ENCODE data around the gene RASSF7. TPM values are rescaled to one million over a fixed set of nuclear protein-coding genes. Genes with fewer than 3 reads are reported as not detected.

Gene RASSF7
- polyA plus RNA-seq, 3 donors, result 28.2 to 63.4 (median 54.4) TPM

GRCh38 chr11:612961-613300 lies 52.2 kb downstream of the RASSF7 start:
- DNase-seq (ENCODE audit: extremely low read depth in 1 of 11, low read depth in 9 of 11, low spot score in 4 of 11), result no peak

DNA sequence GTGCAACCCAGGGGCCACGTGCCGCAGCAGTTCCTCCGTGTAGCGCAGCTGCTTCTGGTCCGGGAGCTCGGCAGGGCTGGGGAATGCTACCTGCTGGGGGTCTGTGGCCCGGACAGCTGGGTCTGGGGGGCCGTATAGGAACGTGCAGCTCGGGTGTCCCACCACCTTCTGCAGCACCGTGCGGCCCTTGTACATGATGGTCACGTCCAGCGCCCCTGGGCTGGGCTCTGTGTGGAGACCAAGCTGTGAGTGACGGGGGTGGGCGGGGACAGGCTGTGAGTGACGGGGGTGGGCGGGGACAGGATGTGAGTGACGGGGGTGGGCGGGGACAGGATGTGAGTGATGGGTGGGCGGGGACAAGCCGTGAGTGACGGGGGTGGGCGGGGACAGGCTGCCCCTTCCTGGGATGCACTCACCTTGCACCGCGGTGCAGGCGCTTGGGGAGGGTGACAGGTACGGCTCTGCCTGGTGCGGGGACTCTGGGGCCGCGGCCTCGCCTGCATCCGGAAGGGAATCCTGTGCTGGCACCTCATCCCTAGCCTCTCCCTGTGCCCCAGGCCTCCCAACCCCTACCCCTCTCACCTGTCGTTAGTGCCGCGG lies 52.7 kb downstream of the RASSF7 start:
- DNase-seq (ENCODE audit: extremely low read depth in 1 of 11, low read depth in 9 of 11, low spot score in 4 of 11), result no peak

Other genes starting within 250 kb of the RASSF7 start
- 10 to 100 TPM; 36.7 to 47.9 (median 42.5) TPM for gene IFITM1, start 246.9 kb upstream of the RASSF7 start, polyA plus RNA-seq (ENCODE audit: insufficient read length in 3 of 3)
- gene IFITM3, start 240.1 kb upstream of the RASSF7 start, polyA plus RNA-seq (ENCODE audit: insufficient read length in 3 of 3), result 100 to 1,000 TPM; 323 to 370 (median 359) TPM
- 10 to 100 TPM; 64.8 to 99.5 (median 72.8) TPM for gene B4GALNT4, start 191.5 kb upstream of the RASSF7 start, polyA plus RNA-seq (ENCODE audit: insufficient read length in 3 of 3)
- 1 to 10 TPM; 3.4 to 5.1 (median 4.6) TPM for gene PKP3, start 166.8 kb upstream of the RASSF7 start, polyA plus RNA-seq (ENCODE audit: insufficient read length in 3 of 3)
- 10 to 100 TPM; 31.7 to 58.1 (median 56.9) TPM for gene SIGIRR, start 146.0 kb upstream of the RASSF7 start, polyA plus RNA-seq (ENCODE audit: insufficient read length in 3 of 3)
- gene ANO9, start 119.0 kb upstream of the RASSF7 start, polyA plus RNA-seq (ENCODE audit: insufficient read length in 3 of 3), result 10 to 100 TPM in 2 of 3 donors, 1 to 10 TPM in 1; 9.2 to 18.1 (median 10.3) TPM
- 10 to 100 TPM; 30.6 to 40.8 (median 35.9) TPM for gene PTDSS2, start 110.7 kb upstream of the RASSF7 start, polyA plus RNA-seq (ENCODE audit: insufficient read length in 3 of 3)
- gene RNH1, start 53.7 kb upstream of the RASSF7 start, polyA plus RNA-seq (ENCODE audit: insufficient read length in 3 of 3), result 10 to 100 TPM; 67.3 to 98.3 (median 98.2) TPM
- 10 to 100 TPM; 39.3 to 52.1 (median 50.3) TPM for gene HRAS, start 25.4 kb upstream of the RASSF7 start, polyA plus RNA-seq (ENCODE audit: insufficient read length in 3 of 3)
- gene LRRC56, start 23.4 kb upstream of the RASSF7 start, polyA plus RNA-seq (ENCODE audit: insufficient read length in 3 of 3), result 1 to 10 TPM; 2.9 to 6.0 (median 4.3) TPM
- 1 to 10 TPM; 3.3 to 5.7 (median 4.9) TPM for gene LMNTD2, start 232 bp upstream of the RASSF7 start, polyA plus RNA-seq (ENCODE audit: insufficient read length in 3 of 3)
- gene PHRF1, start 15.5 kb downstream of the RASSF7 start, polyA plus RNA-seq (ENCODE audit: insufficient read length in 3 of 3), result 10 to 100 TPM; 18.6 to 27.7 (median 27.0) TPM
- gene IRF7, start 55.0 kb downstream of the RASSF7 start, polyA plus RNA-seq (ENCODE audit: insufficient read length in 3 of 3), result 10 to 100 TPM in 2 of 3 donors, 1 to 10 TPM in 1; 6.4 to 12.8 (median 10.1) TPM
- 10 to 100 TPM; 40.3 to 65.3 (median 40.7) TPM for gene CDHR5, start 64.0 kb downstream of the RASSF7 start, polyA plus RNA-seq (ENCODE audit: insufficient read length in 3 of 3)
- 1 to 10 TPM in 2 of 3 donors, under 1 TPM in 1; 0.93 to 2.8 (median 2.0) TPM for gene SCT, start 66.2 kb downstream of the RASSF7 start, polyA plus RNA-seq (ENCODE audit: insufficient read length in 3 of 3)
- 1 to 10 TPM; 2.0 to 7.5 (median 4.0) TPM for gene DRD4, start 76.3 kb downstream of the RASSF7 start, polyA plus RNA-seq (ENCODE audit: insufficient read length in 3 of 3)
- gene DEAF1, start 134.3 kb downstream of the RASSF7 start, polyA plus RNA-seq (ENCODE audit: insufficient read length in 3 of 3), result 10 to 100 TPM; 44.0 to 58.7 (median 57.1) TPM
- 10 to 100 TPM; 40.4 to 66.1 (median 43.3) TPM for gene TMEM80, start 134.8 kb downstream of the RASSF7 start, polyA plus RNA-seq (ENCODE audit: insufficient read length in 3 of 3)
- gene EPS8L2, start 145.3 kb downstream of the RASSF7 start, polyA plus RNA-seq (ENCODE audit: insufficient read length in 3 of 3), result 100 to 1,000 TPM; 103 to 181 (median 129) TPM
- gene TALDO1, start 186.5 kb downstream of the RASSF7 start, polyA plus RNA-seq (ENCODE audit: insufficient read length in 3 of 3), result 100 to 1,000 TPM; 115 to 135 (median 130) TPM
- 100 to 1,000 TPM in 1 of 3 donors, 10 to 100 TPM in 2; 53.7 to 103 (median 88.2) TPM for gene GATD1, start 216.5 kb downstream of the RASSF7 start, polyA plus RNA-seq (ENCODE audit: insufficient read length in 3 of 3)
- under 1 TPM; 0.37 to 0.70 (median 0.67) TPM for gene CEND1, start 229.1 kb downstream of the RASSF7 start, polyA plus RNA-seq (ENCODE audit: insufficient read length in 3 of 3)
- gene SLC25A22, start 237.3 kb downstream of the RASSF7 start, polyA plus RNA-seq (ENCODE audit: insufficient read length in 3 of 3), result 10 to 100 TPM; 12.2 to 21.7 (median 18.9) TPM
- 10 to 100 TPM in 1 of 3 donors, 1 to 10 TPM in 2; 6.3 to 13.4 (median 9.6) TPM for gene PIDD1, start 244.3 kb downstream of the RASSF7 start, polyA plus RNA-seq (ENCODE audit: insufficient read length in 3 of 3)
- gene RPLP2, start 249.0 kb downstream of the RASSF7 start, polyA plus RNA-seq (ENCODE audit: insufficient read length in 3 of 3), result 1,000 to 10,000 TPM in 2 of 3 donors, 100 to 1,000 TPM in 1; 848 to 1,190 (median 1,139) TPM

Measured in renal cortex interstitium (tissue), 11 donors.